Measurements from ENCODE around the gene LYPLAL1. TPM values are rescaled to one million over a fixed set of nuclear protein-coding genes. Genes with fewer than 3 reads are reported as not detected.

The LYPLAL1 gene
- total and polyA plus RNA-seq, 4 donors, result 11.9 to 49.6 (median 32.8) TPM

GRCh38 chr1:219261454-219261853 lies 87.8 kb downstream of the LYPLAL1 start:
- Histone ChIP-seq H3K27ac (ENCODE audit: low read depth in 1 of 2, low read length in 1 of 2) (no peak overlapping the region), H3K4me3 (no peak overlapping the region), H3K27me3 (ENCODE audit: control insufficient read depth in 3 of 3, insufficient read depth in 3 of 3, low read length in 2 of 3) (no peaks in the 10 kb centered on the region), H3K9me3 (ENCODE audit: control insufficient read depth in 4 of 4, insufficient read depth in 3 of 4, low read length in 3 of 4) (peaks cover 1 to 18% (median 4%) of the 10 kb centered on the region in 4 donors), H3K36me3 (ENCODE audit: control insufficient read depth in 4 of 4, insufficient read depth in 4 of 4, low read length in 4 of 4) (no peaks in the 10 kb centered on the region), H3K4me1 (ENCODE audit: control insufficient read depth in 5 of 5, insufficient read depth in 5 of 5, low read length in 5 of 5) (peaks cover 0 to 5% (median 0%) of the 10 kb centered on the region in 5 donors), H3K9ac (ENCODE audit: insufficient read depth in 1 of 2, low read length in 2 of 2) (no peak overlapping the region)
- no peak for DNase-seq
- TF ChIP-seq, protein P1, sequence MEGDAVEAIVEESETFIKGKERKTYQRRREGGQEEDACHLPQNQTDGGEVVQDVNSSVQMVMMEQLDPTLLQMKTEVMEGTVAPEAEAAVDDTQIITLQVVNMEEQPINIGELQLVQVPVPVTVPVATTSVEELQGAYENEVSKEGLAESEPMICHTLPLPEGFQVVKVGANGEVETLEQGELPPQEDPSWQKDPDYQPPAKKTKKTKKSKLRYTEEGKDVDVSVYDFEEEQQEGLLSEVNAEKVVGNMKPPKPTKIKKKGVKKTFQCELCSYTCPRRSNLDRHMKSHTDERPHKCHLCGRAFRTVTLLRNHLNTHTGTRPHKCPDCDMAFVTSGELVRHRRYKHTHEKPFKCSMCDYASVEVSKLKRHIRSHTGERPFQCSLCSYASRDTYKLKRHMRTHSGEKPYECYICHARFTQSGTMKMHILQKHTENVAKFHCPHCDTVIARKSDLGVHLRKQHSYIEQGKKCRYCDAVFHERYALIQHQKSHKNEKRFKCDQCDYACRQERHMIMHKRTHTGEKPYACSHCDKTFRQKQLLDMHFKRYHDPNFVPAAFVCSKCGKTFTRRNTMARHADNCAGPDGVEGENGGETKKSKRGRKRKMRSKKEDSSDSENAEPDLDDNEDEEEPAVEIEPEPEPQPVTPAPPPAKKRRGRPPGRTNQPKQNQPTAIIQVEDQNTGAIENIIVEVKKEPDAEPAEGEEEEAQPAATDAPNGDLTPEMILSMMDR (IDR thresholded peaks at IDR 0.05; ENCODE audit: control extremely low read depth, extremely low read depth), result no peak
- 45 to 89% methylated on average over 2 of the region's 2 CpGs for WGBS, 2 donors
- no peak for ATAC-seq (ENCODE audit: insufficient read depth, low FRiP score)
